ENCODE results near the gene ARL6IP4.

Gene ARL6IP4

GRCh38 chr12:122984612-122985337 lies 4.3 kb downstream of the ARL6IP4 start:
- H3K4me3 ChIP-seq: no peak overlapping the region
- H3K9me3 ChIP-seq (replicated peaks in 1 of 11): no peaks in the 10 kb centered on the region
- H3K27ac ChIP-seq: peak overlapping the region in 8 of 11 experiments; percentile 2 to 56 (median 36); a peak in 12 of 22 replicates
- H3K9ac ChIP-seq: peak overlapping the region in 10 of 11 experiments; percentile 9 to 58 (median 39); a peak in 12 of 22 replicates
- H3K4me2 ChIP-seq: peak overlapping the region; percentile 70 to 99 (median 96); a peak in 21 of 22 replicates
- H3K4me1 ChIP-seq: peaks cover 39 to 46% (median 44%) of the 10 kb centered on the region in 10 experiments
- peaks cover 8 to 70% (median 38%) of the 10 kb centered on the region in 11 experiments; a peak in 21 of 22 replicates for H3K36me3 ChIP-seq
- TF ChIP-seq Cebpa-rat (IDR thresholded peaks at IDR 0.05): no peak
- no peaks in the 10 kb centered on the region for H3K27me3 ChIP-seq
- H4K20me1 ChIP-seq: peaks cover 24 to 53% (median 40%) of the 10 kb centered on the region in 11 experiments; a peak in 20 of 22 replicates

GRCh38 chr12:122985338-122986257 lies 5.1 kb downstream of the ARL6IP4 start:
- no peak overlapping the region for H3K4me3 ChIP-seq
- peak overlapping the region in 9 of 11 experiments; percentile 9 to 52 (median 38); a peak in 8 of 22 replicates for H3K9ac ChIP-seq

GRCh38 chr12:122986258-122986871 lies 5.9 kb downstream of the ARL6IP4 start:
- Histone ChIP-seq H3K36me3 (peaks cover 8 to 83% (median 38%) of the 10 kb centered on the region in 11 experiments; a peak in 21 of 22 replicates), H3K4me1 (peaks cover 37 to 42% (median 40%) of the 10 kb centered on the region in 10 experiments), H3K4me3 (no peak overlapping the region), H3K9me3 (replicated peaks in 1 of 11) (no peaks in the 10 kb centered on the region), H3K4me2 (no peak overlapping the region), H3K27me3 (no peaks in the 10 kb centered on the region), H3K9ac (no peak overlapping the region), H3K27ac (no peak overlapping the region), H4K20me1 (peaks cover 24 to 58% (median 35%) of the 10 kb centered on the region in 11 experiments; a peak in 20 of 22 replicates)
- no peak for TF ChIP-seq Cebpa-rat (IDR thresholded peaks at IDR 0.05)

More at GRCh38 chr12:122985338-122986257, 5.1 kb downstream of the ARL6IP4 start:
- Histone ChIP-seq H3K4me1 (peaks cover 37 to 44% (median 41%) of the 10 kb centered on the region in 10 experiments), H3K27ac (peak overlapping the region in 4 of 11 experiments; percentile 35 to 56 (median 40); a peak in 2 of 22 replicates), H3K9me3 (replicated peaks in 1 of 11) (no peaks in the 10 kb centered on the region), H3K27me3 (no peaks in the 10 kb centered on the region), H3K4me2 (peak overlapping the region in 7 of 11 experiments; percentile 89 to 99 (median 96); a peak in 8 of 22 replicates), H3K36me3 (peaks cover 8 to 76% (median 38%) of the 10 kb centered on the region in 11 experiments; a peak in 21 of 22 replicates), H4K20me1 (peaks cover 24 to 55% (median 40%) of the 10 kb centered on the region in 11 experiments; a peak in 20 of 22 replicates)
- no peak for TF ChIP-seq Cebpa-rat (IDR thresholded peaks at IDR 0.05)

- no peak overlapping the region for H3K4me3 ChIP-seq
- H4K20me1 ChIP-seq: peaks cover 16 to 48% (median 26%) of the 10 kb centered on the region in 11 experiments; a peak in 20 of 22 replicates
- no peaks in the 10 kb centered on the region for H3K27me3 ChIP-seq
- peaks cover 29 to 33% (median 30%) of the 10 kb centered on the region in 10 experiments for H3K4me1 ChIP-seq
- no peaks in the 10 kb centered on the region for H3K9me3 ChIP-seq (replicated peaks in 1 of 11)
- TF ChIP-seq Cebpa-rat (IDR thresholded peaks at IDR 0.05): no peak
- H3K27ac ChIP-seq: no peak overlapping the region
- no peak overlapping the region for H3K9ac ChIP-seq
- H3K4me2 ChIP-seq: no peak overlapping the region
- peaks cover 3 to 81% (median 30%) of the 10 kb centered on the region in 11 experiments; a peak in 21 of 22 replicates for H3K36me3 ChIP-seq
Measured at GRCh38 chr12:122987086-122987951, 6.8 kb downstream of the ARL6IP4 start.

GRCh38 chr12:122988036-122988435 lies 7.6 kb downstream of the ARL6IP4 start:
- Histone ChIP-seq H3K27me3 (no peaks in the 10 kb centered on the region), H3K9me3 (replicated peaks in 1 of 11) (no peaks in the 10 kb centered on the region), H3K27ac (no peak overlapping the region), H3K4me3 (no peak overlapping the region), H3K4me2 (no peak overlapping the region), H3K4me1 (peaks cover 21 to 25% (median 23%) of the 10 kb centered on the region in 10 experiments), H4K20me1 (peaks cover 9 to 41% (median 19%) of the 10 kb centered on the region in 11 experiments; a peak in 20 of 22 replicates), H3K9ac (no peak overlapping the region), H3K36me3 (peaks cover 0 to 76% (median 23%) of the 10 kb centered on the region in 11 experiments; a peak in 20 of 22 replicates)
- TF ChIP-seq Cebpa-rat (IDR thresholded peaks at IDR 0.05): no peak

GRCh38 chr12:122988612-122989212 lies 8.2 kb downstream of the ARL6IP4 start:
- peaks cover 4 to 36% (median 12%) of the 10 kb centered on the region in 11 experiments; a peak in 17 of 22 replicates for H4K20me1 ChIP-seq
- no peak overlapping the region for H3K4me3 ChIP-seq
- H3K9me3 ChIP-seq (replicated peaks in 1 of 11): no peaks in the 10 kb centered on the region
- no peak overlapping the region for H3K9ac ChIP-seq
- H3K4me2 ChIP-seq: no peak overlapping the region
- no peak for TF ChIP-seq Cebpa-rat (IDR thresholded peaks at IDR 0.05)
- peaks cover 15 to 19% (median 16%) of the 10 kb centered on the region in 10 experiments for H3K4me1 ChIP-seq
- H3K36me3 ChIP-seq: peaks cover 0 to 76% (median 20%) of the 10 kb centered on the region in 11 experiments; a peak in 13 of 22 replicates
- no peak overlapping the region for H3K27ac ChIP-seq
- no peaks in the 10 kb centered on the region for H3K27me3 ChIP-seq

GRCh38 chr12:122989225-122989839 lies 8.9 kb downstream of the ARL6IP4 start:
- Histone ChIP-seq H3K27me3 (no peaks in the 10 kb centered on the region), H3K36me3 (peaks cover 0 to 71% (median 20%) of the 10 kb centered on the region in 11 experiments; a peak in 12 of 22 replicates), H3K27ac (no peak overlapping the region), H4K20me1 (peaks cover 0 to 30% (median 8%) of the 10 kb centered on the region in 11 experiments; a peak in 13 of 22 replicates), H3K9ac (no peak overlapping the region), H3K4me2 (no peak overlapping the region), H3K9me3 (replicated peaks in 1 of 11) (no peaks in the 10 kb centered on the region), H3K4me1 (peaks cover 8 to 12% (median 10%) of the 10 kb centered on the region in 10 experiments; a peak in 19 of 20 replicates), H3K4me3 (no peak overlapping the region)
- no peak for TF ChIP-seq Cebpa-rat (IDR thresholded peaks at IDR 0.05)
